NB4 (cell line): Measurements from ENCODE around the gene PRUNE2.

Source experiments
- POLR2A ChIP-seq: IDR thresholded peaks from 2 replicates; pipeline ENCODE4 v1.6.1; 2011; ENCODE audit warnings: mild to moderate bottlenecking; ENCODE audit not compliant: insufficient read length; ENCODE audit errors: extremely low read depth
- TF ChIP-seq, protein P1 (sequence below): IDR thresholded peaks from one replicate; pipeline ENCODE4 v1.5.1; 2012; ENCODE audit warnings: low read depth, low read length

DNA sequence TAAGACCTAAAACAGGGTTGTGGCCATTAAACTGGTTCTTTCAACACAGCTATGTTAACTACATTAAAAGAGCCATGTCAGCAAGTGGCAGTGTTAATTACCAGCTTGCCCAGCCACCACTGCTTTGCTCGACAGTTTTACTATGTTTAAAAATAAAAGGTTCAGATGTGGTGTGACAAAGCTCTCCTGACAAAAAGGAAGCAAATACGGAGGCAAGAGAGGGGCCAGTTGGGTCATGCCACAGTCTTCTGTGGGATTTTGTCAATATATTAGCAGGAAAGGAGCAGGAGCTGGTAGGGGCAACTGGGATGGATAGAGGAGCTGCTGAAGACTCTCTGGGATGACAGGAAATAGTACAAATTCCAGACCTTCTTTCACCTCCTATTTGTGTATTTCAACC is 255.2 kb downstream of the PRUNE2 start:
- TF ChIP-seq, protein P1, sequence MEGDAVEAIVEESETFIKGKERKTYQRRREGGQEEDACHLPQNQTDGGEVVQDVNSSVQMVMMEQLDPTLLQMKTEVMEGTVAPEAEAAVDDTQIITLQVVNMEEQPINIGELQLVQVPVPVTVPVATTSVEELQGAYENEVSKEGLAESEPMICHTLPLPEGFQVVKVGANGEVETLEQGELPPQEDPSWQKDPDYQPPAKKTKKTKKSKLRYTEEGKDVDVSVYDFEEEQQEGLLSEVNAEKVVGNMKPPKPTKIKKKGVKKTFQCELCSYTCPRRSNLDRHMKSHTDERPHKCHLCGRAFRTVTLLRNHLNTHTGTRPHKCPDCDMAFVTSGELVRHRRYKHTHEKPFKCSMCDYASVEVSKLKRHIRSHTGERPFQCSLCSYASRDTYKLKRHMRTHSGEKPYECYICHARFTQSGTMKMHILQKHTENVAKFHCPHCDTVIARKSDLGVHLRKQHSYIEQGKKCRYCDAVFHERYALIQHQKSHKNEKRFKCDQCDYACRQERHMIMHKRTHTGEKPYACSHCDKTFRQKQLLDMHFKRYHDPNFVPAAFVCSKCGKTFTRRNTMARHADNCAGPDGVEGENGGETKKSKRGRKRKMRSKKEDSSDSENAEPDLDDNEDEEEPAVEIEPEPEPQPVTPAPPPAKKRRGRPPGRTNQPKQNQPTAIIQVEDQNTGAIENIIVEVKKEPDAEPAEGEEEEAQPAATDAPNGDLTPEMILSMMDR: no peak
- TF ChIP-seq POLR2A: no peak
